Measurements from ENCODE around the gene GPHN.

The GPHN gene

GRCh38 chr14:67207810-67208209, 699.9 kb downstream of the GPHN start:
- DNase-seq (ENCODE audit: extremely low read depth in 1 of 2, low read depth in 1 of 2), result no peak

GRCh38 chr14:67218126-67218525, 710.2 kb downstream of the GPHN start:
- DNase-seq (ENCODE audit: extremely low read depth in 1 of 2, low read depth in 1 of 2), result no peak

- no peak for DNase-seq (ENCODE audit: extremely low read depth in 1 of 2, low read depth in 1 of 2)
Observed at GRCh38 chr14:67221248-67221981, 713.5 kb downstream of the GPHN start.

- no peak for DNase-seq (ENCODE audit: extremely low read depth in 1 of 2, low read depth in 1 of 2)
Observed at GRCh38 chr14:67221982-67222328, 714.0 kb downstream of the GPHN start.

GRCh38 chr14:67225523-67225922, 717.6 kb downstream of the GPHN start:
- DNase-seq (ENCODE audit: extremely low read depth in 1 of 2, low read depth in 1 of 2), result no peak

GRCh38 chr14:67228325-67228984, 720.5 kb downstream of the GPHN start:
- DNase-seq (ENCODE audit: extremely low read depth in 1 of 2, low read depth in 1 of 2), result no peak
